Fibroblast of pulmonary artery (primary cell): Measurements from ENCODE around the gene RHOA.
"Not testable (repeated sequence)": the region's sequence is repeated elsewhere in the genome, so short reads cannot be mapped to it uniquely, and the experiment has no call there.

Experiments
- DNase-seq: peaks from one replicate; pipeline ENCODE4 v3.0.0-alpha.2; 2010; ENCODE audit warnings: low read depth
- H3K4me3 ChIP-seq: replicated peaks from 2 replicates; pipeline ENCODE4 v1.5.1; 2011; ENCODE audit warnings: low read depth, mild to moderate bottlenecking, control low read depth, low read length, moderate library complexity
- TF ChIP-seq, protein P1 (sequence below): IDR thresholded peaks from 2 replicates; pipeline ENCODE4 v1.5.1; 2011; ENCODE audit warnings: mild to moderate bottlenecking, control low read depth, low read length, inconsistent platforms; ENCODE audit errors: missing control alignments

Gene RHOA

DNA sequence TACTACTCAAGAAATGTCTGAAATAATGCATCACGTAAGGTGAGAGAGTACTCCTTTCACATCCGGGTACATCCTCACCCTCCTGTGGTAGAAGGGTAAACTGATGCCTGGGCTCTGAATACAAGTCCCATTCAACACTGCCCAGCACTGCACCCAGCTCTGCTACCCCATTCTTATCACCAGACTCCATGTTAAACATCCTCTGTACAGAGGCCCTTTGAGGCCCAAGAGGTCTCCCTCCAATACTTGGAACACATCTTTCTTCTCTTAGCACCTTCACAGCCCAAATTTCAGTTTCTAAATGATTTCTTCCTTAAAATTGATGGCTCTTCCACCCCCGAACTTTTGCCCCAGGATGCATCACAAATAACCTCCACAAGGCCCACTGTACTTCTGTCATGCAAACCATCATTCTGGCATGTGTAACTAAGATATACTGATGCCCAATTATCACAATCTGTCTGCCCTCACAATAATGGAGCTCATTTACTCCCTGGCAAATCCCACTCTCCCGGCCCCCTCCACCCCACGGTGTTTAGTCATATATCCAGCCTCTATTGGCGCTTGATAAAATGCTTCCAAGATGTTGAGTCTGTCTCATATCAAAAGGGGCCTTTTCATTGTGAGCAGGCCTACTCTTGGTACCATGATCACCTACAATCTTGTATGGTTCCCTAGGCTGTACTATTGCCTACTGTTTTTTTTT is 41.0 kb downstream of the RHOA start:
- no peak overlapping the region for H3K4me3 ChIP-seq
- TF ChIP-seq, protein P1, sequence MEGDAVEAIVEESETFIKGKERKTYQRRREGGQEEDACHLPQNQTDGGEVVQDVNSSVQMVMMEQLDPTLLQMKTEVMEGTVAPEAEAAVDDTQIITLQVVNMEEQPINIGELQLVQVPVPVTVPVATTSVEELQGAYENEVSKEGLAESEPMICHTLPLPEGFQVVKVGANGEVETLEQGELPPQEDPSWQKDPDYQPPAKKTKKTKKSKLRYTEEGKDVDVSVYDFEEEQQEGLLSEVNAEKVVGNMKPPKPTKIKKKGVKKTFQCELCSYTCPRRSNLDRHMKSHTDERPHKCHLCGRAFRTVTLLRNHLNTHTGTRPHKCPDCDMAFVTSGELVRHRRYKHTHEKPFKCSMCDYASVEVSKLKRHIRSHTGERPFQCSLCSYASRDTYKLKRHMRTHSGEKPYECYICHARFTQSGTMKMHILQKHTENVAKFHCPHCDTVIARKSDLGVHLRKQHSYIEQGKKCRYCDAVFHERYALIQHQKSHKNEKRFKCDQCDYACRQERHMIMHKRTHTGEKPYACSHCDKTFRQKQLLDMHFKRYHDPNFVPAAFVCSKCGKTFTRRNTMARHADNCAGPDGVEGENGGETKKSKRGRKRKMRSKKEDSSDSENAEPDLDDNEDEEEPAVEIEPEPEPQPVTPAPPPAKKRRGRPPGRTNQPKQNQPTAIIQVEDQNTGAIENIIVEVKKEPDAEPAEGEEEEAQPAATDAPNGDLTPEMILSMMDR: no peak
- no peak for DNase-seq

DNA sequence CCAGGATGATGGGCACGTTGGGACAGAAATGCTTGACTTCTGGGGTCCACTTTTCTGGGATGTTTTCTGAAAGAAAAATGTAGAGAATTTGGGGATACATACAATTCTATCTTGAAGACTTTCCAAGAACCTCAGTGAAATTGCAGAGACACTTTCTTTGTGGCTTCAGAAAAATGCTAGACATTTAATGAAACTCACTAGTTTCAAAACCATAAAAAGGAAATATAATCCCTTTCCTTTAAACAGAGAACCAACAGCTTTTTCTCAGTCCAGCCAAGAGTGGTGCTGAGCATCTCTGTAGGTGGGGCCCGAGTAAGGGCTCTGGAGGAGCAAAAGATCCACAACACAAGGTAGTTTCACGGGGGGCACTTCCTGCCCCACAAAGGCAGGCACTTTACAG is 49.2 kb downstream of the RHOA start:
- no peak overlapping the region for H3K4me3 ChIP-seq
- TF ChIP-seq, protein P1: no peak
- DNase-seq: no peak

DNA sequence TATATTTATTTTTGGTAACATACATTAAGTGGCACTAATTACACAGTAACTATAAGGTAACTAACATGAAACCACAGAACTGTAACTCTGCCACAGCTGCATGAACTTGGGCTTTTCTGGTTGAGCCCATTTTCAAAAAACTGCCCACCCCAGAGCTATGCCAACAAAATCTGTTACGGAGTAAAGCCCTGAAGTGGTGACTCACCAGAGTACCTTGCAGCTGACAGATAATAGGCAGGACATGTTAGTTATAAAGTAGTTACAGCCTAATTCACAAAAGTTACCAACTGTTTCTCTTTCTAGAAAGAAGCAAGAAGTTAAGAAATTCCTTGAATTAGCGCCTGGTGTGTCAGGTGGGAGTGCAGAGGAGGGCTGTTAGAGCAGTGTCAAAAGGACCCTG is 52.2 kb downstream of the RHOA start:
- TF ChIP-seq, protein P1: no peak
- no peak for DNase-seq
- H3K4me3 ChIP-seq: no peak overlapping the region

DNA sequence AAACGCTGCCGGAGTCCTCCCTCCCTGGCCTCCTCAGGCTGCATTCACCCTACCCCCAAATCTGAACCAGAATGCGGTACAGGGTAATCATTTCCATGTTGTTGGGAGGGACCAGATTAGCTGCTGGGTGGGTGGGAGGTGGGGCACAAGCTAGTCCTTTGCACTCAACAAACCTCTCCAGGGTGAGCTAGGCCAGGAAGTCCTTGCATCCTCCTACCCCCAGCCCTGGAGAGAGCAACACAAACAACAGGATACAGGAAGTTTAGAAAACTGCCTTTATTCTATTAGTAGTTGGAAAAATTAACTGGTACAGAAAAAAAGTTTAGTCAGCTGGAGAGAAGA is 52.9 kb downstream of the RHOA start:
- DNase-seq: peak; percentile 34
- H3K4me3 ChIP-seq: peak overlapping the region; percentile 68
- TF ChIP-seq, protein P1: no peak

DNA sequence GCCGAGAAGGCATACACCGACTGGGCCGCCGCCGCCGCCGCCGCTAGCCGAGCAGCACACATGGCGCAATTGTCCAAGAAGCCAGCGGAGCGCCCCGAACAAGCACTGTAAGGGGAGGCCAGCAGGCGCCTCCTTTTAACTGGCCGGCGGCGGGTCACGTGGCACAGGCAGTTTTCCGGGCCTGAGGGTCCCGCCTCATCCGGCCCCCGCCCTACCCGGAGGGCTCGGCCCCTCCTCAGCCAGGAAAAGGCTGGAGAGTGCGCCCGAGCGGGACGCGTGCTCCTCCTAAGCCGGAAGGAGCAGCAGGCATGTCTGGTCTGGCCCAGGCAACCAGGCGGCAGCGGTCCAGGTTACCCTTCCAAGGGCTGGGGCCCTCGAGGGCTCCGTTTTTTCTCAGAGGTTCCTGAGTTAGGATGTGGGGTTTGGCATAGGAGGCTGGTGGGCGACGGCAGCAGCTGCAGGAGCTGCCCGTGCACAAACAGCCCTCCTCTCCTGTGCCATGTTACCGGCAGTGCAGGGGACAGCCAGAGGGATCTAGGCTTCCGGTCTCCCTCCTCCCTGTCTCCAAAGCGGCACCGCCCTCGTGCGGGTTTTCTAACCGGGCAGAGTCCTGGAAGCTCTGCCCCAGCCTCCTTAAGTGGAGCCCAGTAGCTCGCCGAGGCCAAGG is 53.4 kb downstream of the RHOA start, which contains the start of gene GPX1:
Gene GPX1, minus strand, starts transcription at position 137 of the 667 bp plus-strand sequence. Its CDS starts 75 bp downstream, at position 62.
- DNase-seq: peak; percentile 96
- TF ChIP-seq, protein P1: no peak
- H3K4me3 ChIP-seq: peak within 1 kb of the TSS; percentile 68

DNA sequence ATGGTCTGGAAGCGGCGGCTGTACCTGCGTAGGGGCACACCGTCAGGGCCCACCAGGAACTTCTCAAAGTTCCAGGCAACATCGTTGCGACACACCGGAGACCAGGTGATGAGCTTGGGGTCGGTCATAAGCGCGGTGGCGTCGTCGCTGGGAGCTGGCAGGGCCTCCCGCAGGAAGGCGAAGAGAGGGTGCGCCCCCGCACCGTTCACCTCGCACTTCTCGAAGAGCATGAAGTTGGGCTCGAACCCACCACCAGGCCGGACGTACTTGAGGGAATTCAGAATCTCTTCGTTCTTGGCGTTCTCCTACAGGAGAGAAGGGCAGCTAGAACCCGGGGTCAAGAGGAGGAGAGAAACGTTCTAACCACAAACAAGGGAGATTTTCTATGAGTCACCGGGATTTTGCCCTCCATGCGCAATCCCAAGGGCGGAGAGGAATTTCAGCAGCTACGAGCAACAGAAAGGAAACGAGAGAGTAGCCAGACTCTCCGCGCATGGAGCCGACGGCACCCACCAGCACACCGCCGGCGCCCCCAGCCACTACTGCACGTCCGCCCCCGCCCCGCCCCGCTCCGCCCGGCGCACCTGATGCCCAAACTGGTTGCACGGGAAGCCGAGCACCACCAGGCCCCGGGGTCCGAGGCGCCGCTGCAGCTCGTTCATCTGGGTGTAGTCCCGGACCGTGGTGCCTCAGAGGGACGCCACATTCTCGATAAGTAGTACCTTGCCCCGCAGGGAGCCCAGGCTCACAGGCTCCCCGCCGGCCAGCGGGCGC is 54.1 kb downstream of the RHOA start:
- DNase-seq: peak; percentile 93
- peak overlapping the region; percentile 68 for H3K4me3 ChIP-seq

DNA sequence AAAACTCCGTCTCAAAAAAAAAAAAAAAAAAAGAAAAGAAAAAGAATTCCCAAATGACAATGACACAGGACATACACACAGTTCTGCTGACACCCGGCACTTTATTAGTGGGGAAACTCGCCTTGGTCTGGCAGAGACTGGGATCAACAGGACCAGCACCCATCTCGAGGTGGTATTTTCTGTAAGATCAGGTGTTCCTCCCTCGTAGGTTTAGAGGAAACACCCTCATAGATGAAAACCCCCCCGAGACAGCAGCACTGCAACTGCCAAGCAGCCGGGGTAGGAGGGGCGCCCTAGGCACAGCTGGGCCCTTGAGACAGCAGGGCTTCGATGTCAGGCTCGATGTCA is 54.7 kb downstream of the RHOA start:
- DNase-seq: not testable (repeated sequence)

More for the DNA sequence above, 54.7 kb downstream of the RHOA start:
- H3K4me3 ChIP-seq: peak overlapping the region; percentile 68
